ENCODE results near the gene PACS2. TPM values are rescaled to one million over a fixed set of nuclear protein-coding genes. Genes with fewer than 3 reads are reported as not detected.

The PACS2 gene
- total and polyA plus RNA-seq, 2 of the 8 experiments (the other 6 are each of a cell fraction or from before 2014, with no cell fraction given): 38.0 to 62.8 TPM

DNA sequence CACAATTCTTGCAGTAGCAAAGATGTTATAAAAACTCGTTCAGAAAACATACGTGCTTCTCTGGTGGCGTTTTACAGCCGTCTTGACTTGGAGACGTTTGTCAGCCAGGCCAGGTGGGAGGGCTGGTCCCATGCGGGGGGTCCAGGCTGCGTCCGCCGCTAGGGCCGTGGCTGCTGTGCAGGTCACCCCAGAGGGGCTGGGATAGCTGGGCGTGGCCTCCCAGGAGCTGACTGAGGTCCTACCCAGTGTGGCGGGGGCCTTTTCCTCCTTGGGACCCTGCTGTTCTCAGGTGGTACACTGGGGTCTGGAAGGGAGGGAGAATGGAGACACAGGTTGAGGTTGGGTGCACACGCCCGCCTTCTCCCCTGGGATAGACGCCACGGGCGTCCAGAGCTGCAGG lies 130.3 kb downstream of the PACS2 start (continued):
- TF ChIP-seq BCL11A (IDR thresholded peaks at IDR 0.05; ENCODE audit: low read depth in 2 of 2, low read length in 2 of 2) (no peak), CREB1 (IDR thresholded peaks at IDR 0.05) (no peak), TAF1 (IDR thresholded peaks at IDR 0.05; ENCODE audit: low read depth, low read length) (no peak), RBBP5 (IDR thresholded peaks at IDR 0.05; ENCODE audit: borderline replicate concordance, low read depth, low read length) (no peak), TCF12 (IDR thresholded peaks at IDR 0.05; ENCODE audit: low read depth, low read length) (no peak)
- TF ChIP-seq, protein P1, sequence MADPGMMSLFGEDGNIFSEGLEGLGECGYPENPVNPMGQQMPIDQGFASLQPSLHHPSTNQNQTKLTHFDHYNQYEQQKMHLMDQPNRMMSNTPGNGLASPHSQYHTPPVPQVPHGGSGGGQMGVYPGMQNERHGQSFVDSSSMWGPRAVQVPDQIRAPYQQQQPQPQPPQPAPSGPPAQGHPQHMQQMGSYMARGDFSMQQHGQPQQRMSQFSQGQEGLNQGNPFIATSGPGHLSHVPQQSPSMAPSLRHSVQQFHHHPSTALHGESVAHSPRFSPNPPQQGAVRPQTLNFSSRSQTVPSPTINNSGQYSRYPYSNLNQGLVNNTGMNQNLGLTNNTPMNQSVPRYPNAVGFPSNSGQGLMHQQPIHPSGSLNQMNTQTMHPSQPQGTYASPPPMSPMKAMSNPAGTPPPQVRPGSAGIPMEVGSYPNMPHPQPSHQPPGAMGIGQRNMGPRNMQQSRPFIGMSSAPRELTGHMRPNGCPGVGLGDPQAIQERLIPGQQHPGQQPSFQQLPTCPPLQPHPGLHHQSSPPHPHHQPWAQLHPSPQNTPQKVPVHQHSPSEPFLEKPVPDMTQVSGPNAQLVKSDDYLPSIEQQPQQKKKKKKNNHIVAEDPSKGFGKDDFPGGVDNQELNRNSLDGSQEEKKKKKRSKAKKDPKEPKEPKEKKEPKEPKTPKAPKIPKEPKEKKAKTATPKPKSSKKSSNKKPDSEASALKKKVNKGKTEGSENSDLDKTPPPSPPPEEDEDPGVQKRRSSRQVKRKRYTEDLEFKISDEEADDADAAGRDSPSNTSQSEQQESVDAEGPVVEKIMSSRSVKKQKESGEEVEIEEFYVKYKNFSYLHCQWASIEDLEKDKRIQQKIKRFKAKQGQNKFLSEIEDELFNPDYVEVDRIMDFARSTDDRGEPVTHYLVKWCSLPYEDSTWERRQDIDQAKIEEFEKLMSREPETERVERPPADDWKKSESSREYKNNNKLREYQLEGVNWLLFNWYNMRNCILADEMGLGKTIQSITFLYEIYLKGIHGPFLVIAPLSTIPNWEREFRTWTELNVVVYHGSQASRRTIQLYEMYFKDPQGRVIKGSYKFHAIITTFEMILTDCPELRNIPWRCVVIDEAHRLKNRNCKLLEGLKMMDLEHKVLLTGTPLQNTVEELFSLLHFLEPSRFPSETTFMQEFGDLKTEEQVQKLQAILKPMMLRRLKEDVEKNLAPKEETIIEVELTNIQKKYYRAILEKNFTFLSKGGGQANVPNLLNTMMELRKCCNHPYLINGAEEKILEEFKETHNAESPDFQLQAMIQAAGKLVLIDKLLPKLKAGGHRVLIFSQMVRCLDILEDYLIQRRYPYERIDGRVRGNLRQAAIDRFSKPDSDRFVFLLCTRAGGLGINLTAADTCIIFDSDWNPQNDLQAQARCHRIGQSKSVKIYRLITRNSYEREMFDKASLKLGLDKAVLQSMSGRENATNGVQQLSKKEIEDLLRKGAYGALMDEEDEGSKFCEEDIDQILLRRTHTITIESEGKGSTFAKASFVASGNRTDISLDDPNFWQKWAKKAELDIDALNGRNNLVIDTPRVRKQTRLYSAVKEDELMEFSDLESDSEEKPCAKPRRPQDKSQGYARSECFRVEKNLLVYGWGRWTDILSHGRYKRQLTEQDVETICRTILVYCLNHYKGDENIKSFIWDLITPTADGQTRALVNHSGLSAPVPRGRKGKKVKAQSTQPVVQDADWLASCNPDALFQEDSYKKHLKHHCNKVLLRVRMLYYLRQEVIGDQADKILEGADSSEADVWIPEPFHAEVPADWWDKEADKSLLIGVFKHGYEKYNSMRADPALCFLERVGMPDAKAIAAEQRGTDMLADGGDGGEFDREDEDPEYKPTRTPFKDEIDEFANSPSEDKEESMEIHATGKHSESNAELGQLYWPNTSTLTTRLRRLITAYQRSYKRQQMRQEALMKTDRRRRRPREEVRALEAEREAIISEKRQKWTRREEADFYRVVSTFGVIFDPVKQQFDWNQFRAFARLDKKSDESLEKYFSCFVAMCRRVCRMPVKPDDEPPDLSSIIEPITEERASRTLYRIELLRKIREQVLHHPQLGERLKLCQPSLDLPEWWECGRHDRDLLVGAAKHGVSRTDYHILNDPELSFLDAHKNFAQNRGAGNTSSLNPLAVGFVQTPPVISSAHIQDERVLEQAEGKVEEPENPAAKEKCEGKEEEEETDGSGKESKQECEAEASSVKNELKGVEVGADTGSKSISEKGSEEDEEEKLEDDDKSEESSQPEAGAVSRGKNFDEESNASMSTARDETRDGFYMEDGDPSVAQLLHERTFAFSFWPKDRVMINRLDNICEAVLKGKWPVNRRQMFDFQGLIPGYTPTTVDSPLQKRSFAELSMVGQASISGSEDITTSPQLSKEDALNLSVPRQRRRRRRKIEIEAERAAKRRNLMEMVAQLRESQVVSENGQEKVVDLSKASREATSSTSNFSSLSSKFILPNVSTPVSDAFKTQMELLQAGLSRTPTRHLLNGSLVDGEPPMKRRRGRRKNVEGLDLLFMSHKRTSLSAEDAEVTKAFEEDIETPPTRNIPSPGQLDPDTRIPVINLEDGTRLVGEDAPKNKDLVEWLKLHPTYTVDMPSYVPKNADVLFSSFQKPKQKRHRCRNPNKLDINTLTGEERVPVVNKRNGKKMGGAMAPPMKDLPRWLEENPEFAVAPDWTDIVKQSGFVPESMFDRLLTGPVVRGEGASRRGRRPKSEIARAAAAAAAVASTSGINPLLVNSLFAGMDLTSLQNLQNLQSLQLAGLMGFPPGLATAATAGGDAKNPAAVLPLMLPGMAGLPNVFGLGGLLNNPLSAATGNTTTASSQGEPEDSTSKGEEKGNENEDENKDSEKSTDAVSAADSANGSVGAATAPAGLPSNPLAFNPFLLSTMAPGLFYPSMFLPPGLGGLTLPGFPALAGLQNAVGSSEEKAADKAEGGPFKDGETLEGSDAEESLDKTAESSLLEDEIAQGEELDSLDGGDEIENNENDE (IDR thresholded peaks at IDR 0.05; ENCODE audit: insufficient replicate concordance, low read length): no peak

Data from H1 (cell line).